Neuronal stem cell (in vitro differentiated cells): ENCODE data around the gene BCL2.
"Not testable (repeated sequence)": the region's sequence is repeated elsewhere in the genome, so short reads cannot be mapped to it uniquely, and the experiment has no call there.

ENCODE experiments used
- DNase-seq: peaks from one replicate; pipeline ENCODE4 v3.0.0-alpha.2; 2013; ENCODE audit warnings: low spot score
- H2AFZ ChIP-seq: one replicate; pipeline ENCODE4 v1.6.1; 2013; ENCODE audit warnings: mild to moderate bottlenecking, low read length, inconsistent platforms
- H2AK5ac ChIP-seq: 2 replicates; pipeline ENCODE4 v1.6.1; 2013; ENCODE audit warnings: low read depth, mild to moderate bottlenecking, inconsistent platforms, low read length, moderate library complexity, mixed read lengths
- H2BK120ac ChIP-seq: 2 replicates; pipeline ENCODE4 v1.6.1; 2013; ENCODE audit warnings: low read depth, mild to moderate bottlenecking, inconsistent platforms, low read length, moderate library complexity, mixed read lengths
- H2BK12ac ChIP-seq: one replicate; pipeline ENCODE4 v1.6.1; 2013; ENCODE audit warnings: low read length, inconsistent platforms
- H2BK15ac ChIP-seq: 2 replicates; pipeline ENCODE4 v1.6.1; 2013; ENCODE audit warnings: mild to moderate bottlenecking, low read length, inconsistent platforms, mixed read lengths
- H2BK5ac ChIP-seq: one replicate; pipeline ENCODE4 v1.6.1; 2013; ENCODE audit warnings: inconsistent platforms, mild to moderate bottlenecking, low read length, moderate library complexity
- H3K14ac ChIP-seq: one replicate; pipeline ENCODE4 v1.6.1; 2013; ENCODE audit warnings: low read length, inconsistent platforms
- H3K18ac ChIP-seq: 2 replicates; pipeline ENCODE4 v1.6.1; 2013; ENCODE audit warnings: low read length, inconsistent platforms
- H3K23ac ChIP-seq: 2 replicates; pipeline ENCODE4 v1.6.1; 2013; ENCODE audit warnings: low read depth, mild to moderate bottlenecking, mixed read lengths, low read length, inconsistent platforms; ENCODE audit not compliant: poor library complexity
- H3K27ac ChIP-seq: replicated peaks from 3 replicates; pipeline ENCODE4 v1.5.1; 2013; ENCODE audit warnings: low read length, inconsistent platforms
- H3K27me3 ChIP-seq, 3 experiments: 2 replicates each; pipeline ENCODE4 v1.6.1; 2013; ENCODE audit warnings: low read length in 3 of 3, mild to moderate bottlenecking in 2 of 3, inconsistent platforms in 1 of 3, low read depth in 1 of 3, mixed read lengths in 1 of 3, moderate library complexity in 1 of 3; ENCODE audit not compliant: control insufficient read depth in 3 of 3, insufficient read depth in 3 of 3
- H3K36me3 ChIP-seq, 2 donors: replicated peaks in 1 of 2; 2 replicates each; pipeline ENCODE4 v1.6.1; 2013; ENCODE audit warnings: low read length in 2 of 2; ENCODE audit not compliant: control insufficient read depth in 2 of 2, insufficient read depth in 2 of 2
- H3K4ac ChIP-seq: 2 replicates; pipeline ENCODE4 v1.6.1; 2013; ENCODE audit warnings: inconsistent platforms, mild to moderate bottlenecking, low read length, moderate library complexity
- H3K4me1 ChIP-seq, 2 donors: 1 replicate in 1 of 2; 2 replicates in 1 of 2; pipeline ENCODE4 v1.6.1; 2013; ENCODE audit warnings: low read length in 2 of 2, low read depth in 1 of 2; ENCODE audit not compliant: control insufficient read depth in 2 of 2, insufficient read depth in 1 of 2
- H3K4me2 ChIP-seq: one replicate; pipeline ENCODE4 v1.6.1; 2013; ENCODE audit warnings: mild to moderate bottlenecking, low read length, inconsistent platforms; ENCODE audit not compliant: insufficient read depth, poor library complexity, severe bottlenecking
- H3K4me3 ChIP-seq, 2 donors: 2 replicates each; pipeline ENCODE4 v1.5.1; 2013; ENCODE audit warnings: low read length in 2 of 2, mild to moderate bottlenecking in 2 of 2, inconsistent platforms in 1 of 2, moderate library complexity in 1 of 2
- H3K79me1 ChIP-seq: one replicate; pipeline ENCODE4 v1.6.1; 2013; ENCODE audit warnings: low read depth, mild to moderate bottlenecking, inconsistent platforms, low read length, moderate library complexity
- H3K9ac ChIP-seq: one replicate; pipeline ENCODE4 v1.6.1; 2013; ENCODE audit warnings: mild to moderate bottlenecking, low read depth, low read length, inconsistent platforms; ENCODE audit not compliant: poor library complexity
- H3K9me3 ChIP-seq, 2 donors: replicated peaks in 1 of 2; 2 replicates each; pipeline versions ENCODE3 to v1.6.1; 2013; ENCODE audit warnings: low read length in 2 of 2, mild to moderate bottlenecking in 2 of 2, inconsistent platforms in 1 of 2, low read depth in 1 of 2, mixed read lengths in 1 of 2, moderate library complexity in 1 of 2; ENCODE audit not compliant: control insufficient read depth in 2 of 2, insufficient read depth in 1 of 2
- H4K8ac ChIP-seq: one replicate; pipeline ENCODE4 v1.6.1; 2013; ENCODE audit warnings: low read depth, mild to moderate bottlenecking, inconsistent platforms, low read length, moderate library complexity
- H4K91ac ChIP-seq: one replicate; pipeline ENCODE4 v1.6.1; 2013; ENCODE audit warnings: low read length, low read depth, mild to moderate bottlenecking, inconsistent platforms; ENCODE audit not compliant: poor library complexity
- WGBS, 2 donors: extraction: QIAGEN DNeasy Blood & Tissue Kit; methylation state at CpG; one replicate each; pipeline ENCODE4 v1.1.7; 2013; ENCODE audit warnings: missing lambda C conversion rate in 2 of 2, mixed read lengths in 1 of 2; ENCODE audit not compliant: insufficient read length in 2 of 2, insufficient replicate concordance in 1 of 2; ENCODE audit errors: extremely low coverage in 2 of 2; 5-methylcytosine and 5-hydroxymethylcytosine counted together

Gene BCL2

DNA sequence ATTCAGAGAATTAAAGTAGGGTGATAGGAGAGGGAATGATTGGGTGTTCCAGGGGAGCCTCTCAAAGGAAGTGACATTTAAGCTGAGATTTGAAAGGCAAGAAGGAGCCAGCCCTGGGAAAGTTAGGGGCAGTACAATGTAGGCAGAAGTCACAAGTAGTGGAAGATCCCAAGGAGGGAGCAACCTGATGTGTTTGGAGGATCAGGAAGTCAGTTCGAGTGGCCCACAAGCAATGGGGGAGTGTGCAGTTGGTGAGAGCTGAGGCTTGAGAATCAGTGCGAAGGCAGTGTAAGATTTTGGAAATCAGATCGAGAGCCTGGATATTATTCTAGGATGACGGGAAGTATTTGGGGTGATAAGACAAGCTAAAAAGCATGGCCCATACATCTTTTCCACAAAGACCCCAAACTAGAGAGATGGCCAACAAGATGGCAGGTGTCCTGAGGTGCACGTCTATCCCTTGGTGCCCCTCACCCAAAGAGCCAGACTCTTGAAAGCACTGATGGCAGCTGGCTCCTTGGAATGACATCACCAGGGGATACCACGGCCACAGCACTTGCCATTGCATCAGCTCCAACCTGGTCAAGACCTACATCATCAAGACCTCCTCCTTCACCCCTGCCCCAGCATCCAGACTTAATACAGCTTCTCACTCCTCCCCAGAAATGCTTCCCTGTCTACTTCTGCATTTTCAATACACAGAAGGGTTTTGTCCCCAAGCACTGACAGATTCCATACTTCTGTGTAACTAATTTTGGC is 127.3 kb downstream of the BCL2 start:
- H3K36me3 ChIP-seq: no peaks in the 10 kb centered on the region
- no peak overlapping the region for H4K8ac ChIP-seq
- no peak overlapping the region for H2BK5ac ChIP-seq
- no peak overlapping the region for H2AK5ac ChIP-seq
- H3K79me1 ChIP-seq: no peaks in the 10 kb centered on the region
- no peak overlapping the region for H3K9ac ChIP-seq
- H3K9me3 ChIP-seq: no peaks in the 10 kb centered on the region
- H3K27ac ChIP-seq: no peak overlapping the region
- no peak overlapping the region for H3K14ac ChIP-seq
- no peak overlapping the region for H2BK12ac ChIP-seq
- no peak overlapping the region for H2BK15ac ChIP-seq
- DNase-seq: no peak
- H3K4ac ChIP-seq: no peak overlapping the region
- no peak overlapping the region for H2BK120ac ChIP-seq
- WGBS, 2 donors: no CpG with 5 or more reads among the region's 6 CpGs
- H3K18ac ChIP-seq: peak overlapping the region; percentile 17
- no peak overlapping the region for H3K23ac ChIP-seq
- peaks cover 2% of the 10 kb centered on the region in 2 donors for H3K4me1 ChIP-seq
- no peak overlapping the region for H3K4me3 ChIP-seq
- H3K4me2 ChIP-seq: no peak overlapping the region
- H4K91ac ChIP-seq: no peak overlapping the region
- H3K27me3 ChIP-seq: no peaks in the 10 kb centered on the region
- no peak overlapping the region for H2AFZ ChIP-seq

- WGBS, 2 donors: no CpG with 5 or more reads among the region's 1 CpG
- H3K27me3 ChIP-seq: no peaks in the 10 kb centered on the region
Measured at GRCh38 chr18:63191413-63191812, 128.2 kb downstream of the BCL2 start.

GRCh38 chr18:63190838-63191237 is 128.7 kb downstream of the BCL2 start:
- not testable (repeated sequence) for H3K4me2 ChIP-seq, H3K18ac ChIP-seq, H2BK5ac ChIP-seq, H4K91ac ChIP-seq, H3K36me3 ChIP-seq, H3K4ac ChIP-seq, H3K23ac ChIP-seq, H2AFZ ChIP-seq, H3K27me3 ChIP-seq, H2BK12ac ChIP-seq, H3K27ac ChIP-seq, H3K9me3 ChIP-seq, H3K4me1 ChIP-seq, H2AK5ac ChIP-seq, H2BK15ac ChIP-seq, H3K14ac ChIP-seq, H3K4me3 ChIP-seq, DNase-seq, H2BK120ac ChIP-seq, H3K79me1 ChIP-seq, H4K8ac ChIP-seq, H3K9ac ChIP-seq
- WGBS, 2 donors: no CpG with 5 or more reads among the region's 2 CpGs

More at GRCh38 chr18:63191413-63191812, 128.2 kb downstream of the BCL2 start:
- H4K91ac ChIP-seq: no peak overlapping the region
- H2BK12ac ChIP-seq: no peak overlapping the region
- H2BK5ac ChIP-seq: no peak overlapping the region
- no peaks in the 10 kb centered on the region for H3K4me1 ChIP-seq
- H3K23ac ChIP-seq: no peak overlapping the region
- no peak overlapping the region for H3K18ac ChIP-seq
- H3K27ac ChIP-seq: no peak overlapping the region
- no peak overlapping the region for H2AFZ ChIP-seq
- no peak for DNase-seq
- H3K4me3 ChIP-seq: no peak overlapping the region
- H2BK15ac ChIP-seq: no peak overlapping the region
- H3K79me1 ChIP-seq: no peaks in the 10 kb centered on the region
- H3K9ac ChIP-seq: no peak overlapping the region
- no peak overlapping the region for H3K14ac ChIP-seq
- no peaks in the 10 kb centered on the region for H3K9me3 ChIP-seq
- H2AK5ac ChIP-seq: no peak overlapping the region
- no peak overlapping the region for H3K4me2 ChIP-seq
- H3K4ac ChIP-seq: no peak overlapping the region
- no peak overlapping the region for H4K8ac ChIP-seq
- no peak overlapping the region for H2BK120ac ChIP-seq
- no peaks in the 10 kb centered on the region for H3K36me3 ChIP-seq

DNA sequence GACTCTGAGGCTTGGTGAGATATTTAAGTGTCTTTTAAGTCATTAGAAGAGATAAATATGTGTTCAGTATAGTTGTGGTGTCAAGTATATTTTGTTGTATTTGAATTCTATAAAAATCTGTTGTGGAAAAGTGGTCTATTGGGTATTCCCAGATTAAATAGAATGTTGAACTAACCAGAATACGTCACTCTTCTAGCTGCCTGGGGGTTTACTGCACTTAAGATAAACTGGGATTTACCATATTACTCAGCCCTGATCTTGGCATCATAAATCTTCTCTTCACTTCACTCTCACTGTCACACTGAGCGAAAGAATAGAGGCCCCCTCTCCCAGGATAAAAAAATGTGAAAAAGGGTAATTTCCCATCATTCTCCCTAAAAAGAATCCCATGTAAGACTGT is 129.8 kb downstream of the BCL2 start:
- Histone ChIP-seq H3K4me2 (no peak overlapping the region), H3K4me1 (no peaks in the 10 kb centered on the region), H3K23ac (no peak overlapping the region), H3K27ac (no peak overlapping the region), H2BK15ac (no peak overlapping the region), H2AK5ac (no peak overlapping the region), H3K9ac (no peak overlapping the region), H3K18ac (no peak overlapping the region), H3K9me3 (no peaks in the 10 kb centered on the region), H4K91ac (no peak overlapping the region), H3K4me3 (no peak overlapping the region), H3K14ac (no peak overlapping the region), H2AFZ (no peak overlapping the region), H2BK5ac (no peak overlapping the region), H4K8ac (no peak overlapping the region), H3K36me3 (no peaks in the 10 kb centered on the region), H2BK120ac (no peak overlapping the region), H2BK12ac (no peak overlapping the region), H3K4ac (no peak overlapping the region), H3K79me1 (no peaks in the 10 kb centered on the region), H3K27me3 (no peaks in the 10 kb centered on the region)
- DNase-seq: no peak
- WGBS, 2 donors: no CpG with 5 or more reads among the region's 2 CpGs
